ENCODE measurements around the gene ATP5MC2.
"Not testable (repeated sequence)": the region's sequence is repeated elsewhere in the genome, so short reads cannot be mapped to it uniquely, and the experiment has no call there.

The ATP5MC2 gene

DNA sequence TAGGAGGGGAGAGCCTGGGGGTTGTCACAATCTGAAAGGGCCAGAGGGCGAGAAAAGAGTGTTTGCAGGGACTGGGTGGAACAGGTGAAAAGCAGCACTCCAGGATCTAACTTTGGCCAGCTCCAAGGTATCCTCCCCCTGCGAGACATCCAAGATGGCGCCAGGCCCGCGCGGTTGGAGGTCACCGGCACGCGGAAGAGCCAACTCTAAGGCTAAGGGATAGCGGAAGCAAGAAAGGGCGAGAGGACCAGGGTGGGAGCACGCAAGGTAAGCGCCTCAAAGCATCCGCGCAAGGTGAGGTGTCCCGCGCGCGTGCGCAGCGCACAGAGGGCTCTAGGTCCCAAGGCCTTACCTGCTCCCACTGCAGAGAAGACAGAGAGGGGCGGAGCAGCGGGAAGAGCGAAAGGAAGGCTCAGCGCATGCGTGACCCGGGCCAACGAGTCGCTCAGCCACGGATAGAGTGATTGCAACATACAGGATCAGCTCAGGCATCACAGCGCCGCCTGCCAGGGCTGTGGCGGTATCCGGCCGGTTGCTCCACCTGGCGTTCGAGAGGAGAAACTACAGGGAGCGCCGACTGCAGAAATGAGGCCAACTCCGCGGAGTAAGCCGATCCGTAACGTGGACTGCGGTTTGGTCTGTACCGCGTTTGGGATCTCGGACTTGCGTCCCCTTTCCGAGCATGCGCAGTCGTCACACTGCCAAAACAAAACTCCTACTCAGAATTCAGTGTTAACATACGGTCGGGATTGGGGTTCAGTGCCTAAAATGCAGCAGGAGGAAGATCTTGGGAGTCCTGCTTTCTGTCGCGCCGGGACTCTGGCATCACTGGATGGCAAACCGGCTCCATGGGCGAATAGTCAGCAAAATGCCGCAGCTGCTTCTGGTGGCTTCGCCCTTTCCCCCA, at the start of gene ATP5MC2:
TSS of gene ATP5MC2 (minus strand) at position 383 of the 907 bp plus-strand sequence. CDS start 3,469 bp downstream, outside the sequence.
- peak; percentile 99 for DNase-seq (ENCODE audit: low read depth)
- TF ChIP-seq, protein P1, sequence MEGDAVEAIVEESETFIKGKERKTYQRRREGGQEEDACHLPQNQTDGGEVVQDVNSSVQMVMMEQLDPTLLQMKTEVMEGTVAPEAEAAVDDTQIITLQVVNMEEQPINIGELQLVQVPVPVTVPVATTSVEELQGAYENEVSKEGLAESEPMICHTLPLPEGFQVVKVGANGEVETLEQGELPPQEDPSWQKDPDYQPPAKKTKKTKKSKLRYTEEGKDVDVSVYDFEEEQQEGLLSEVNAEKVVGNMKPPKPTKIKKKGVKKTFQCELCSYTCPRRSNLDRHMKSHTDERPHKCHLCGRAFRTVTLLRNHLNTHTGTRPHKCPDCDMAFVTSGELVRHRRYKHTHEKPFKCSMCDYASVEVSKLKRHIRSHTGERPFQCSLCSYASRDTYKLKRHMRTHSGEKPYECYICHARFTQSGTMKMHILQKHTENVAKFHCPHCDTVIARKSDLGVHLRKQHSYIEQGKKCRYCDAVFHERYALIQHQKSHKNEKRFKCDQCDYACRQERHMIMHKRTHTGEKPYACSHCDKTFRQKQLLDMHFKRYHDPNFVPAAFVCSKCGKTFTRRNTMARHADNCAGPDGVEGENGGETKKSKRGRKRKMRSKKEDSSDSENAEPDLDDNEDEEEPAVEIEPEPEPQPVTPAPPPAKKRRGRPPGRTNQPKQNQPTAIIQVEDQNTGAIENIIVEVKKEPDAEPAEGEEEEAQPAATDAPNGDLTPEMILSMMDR (IDR thresholded peaks at IDR 0.05; ENCODE audit: low read length, missing control alignments), result peak; percentile 97
- peak within 1 kb of the TSS; percentile 91 for H3K4me3 ChIP-seq (replicated peaks; ENCODE audit: low read depth, low read length)

DNA sequence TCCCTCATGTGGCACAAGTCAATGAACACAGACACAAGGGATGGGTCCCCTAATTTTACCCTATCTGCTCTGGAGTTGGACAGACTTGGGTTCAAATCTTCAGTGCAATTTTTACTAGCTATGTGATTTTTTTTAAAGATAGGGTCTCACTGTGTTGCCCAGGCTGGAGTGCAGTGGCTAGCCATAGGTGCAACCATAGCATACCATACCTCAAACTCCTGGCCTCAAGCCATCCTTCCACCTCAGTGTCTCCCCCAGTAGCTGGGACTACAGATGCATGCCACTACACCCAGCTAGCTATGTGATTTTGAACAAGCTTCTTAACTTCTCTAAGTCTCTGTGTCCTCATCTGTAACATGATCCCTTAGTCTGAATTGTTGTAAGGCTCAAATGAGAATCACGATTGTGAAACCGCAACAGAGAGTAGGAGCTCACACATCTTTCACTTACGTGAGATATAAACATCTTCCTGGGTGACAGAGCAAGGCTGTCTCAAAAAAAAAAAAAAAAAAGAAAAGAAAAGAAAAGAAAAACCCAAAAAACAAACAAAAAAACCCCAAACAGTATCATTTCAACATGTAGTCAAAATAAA, 46.7 kb upstream of the ATP5MC2 start:
- TF ChIP-seq, protein P1 (IDR thresholded peaks at IDR 0.05; ENCODE audit: low read length, missing control alignments), result no peak
- no peak overlapping the region for H3K4me3 ChIP-seq (replicated peaks; ENCODE audit: low read depth, low read length)
- DNase-seq (ENCODE audit: low read depth), result no peak

DNA sequence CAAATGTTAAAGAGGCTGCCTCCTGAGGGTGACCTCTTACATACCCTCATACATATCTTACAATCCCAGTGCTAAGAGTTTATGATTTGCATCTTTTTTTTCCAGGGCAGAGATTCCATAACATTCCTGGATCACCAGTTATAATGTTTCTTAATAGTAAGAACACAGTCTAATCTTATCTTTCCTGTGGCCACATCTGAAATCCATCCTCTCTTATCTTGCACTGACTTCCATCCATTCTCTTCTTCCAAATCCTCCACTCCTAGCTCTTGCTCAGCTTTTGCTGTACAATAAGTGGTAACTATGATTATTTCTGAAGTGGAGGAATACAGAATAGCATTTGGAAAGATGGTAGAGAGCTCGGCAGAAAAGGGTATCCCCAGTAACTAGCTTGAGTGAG, 45.1 kb upstream of the ATP5MC2 start:
- TF ChIP-seq, protein P1 (IDR thresholded peaks at IDR 0.05; ENCODE audit: low read length, missing control alignments), result no peak
- no peak overlapping the region for H3K4me3 ChIP-seq (replicated peaks; ENCODE audit: low read depth, low read length)
- no peak for DNase-seq (ENCODE audit: low read depth)

DNA sequence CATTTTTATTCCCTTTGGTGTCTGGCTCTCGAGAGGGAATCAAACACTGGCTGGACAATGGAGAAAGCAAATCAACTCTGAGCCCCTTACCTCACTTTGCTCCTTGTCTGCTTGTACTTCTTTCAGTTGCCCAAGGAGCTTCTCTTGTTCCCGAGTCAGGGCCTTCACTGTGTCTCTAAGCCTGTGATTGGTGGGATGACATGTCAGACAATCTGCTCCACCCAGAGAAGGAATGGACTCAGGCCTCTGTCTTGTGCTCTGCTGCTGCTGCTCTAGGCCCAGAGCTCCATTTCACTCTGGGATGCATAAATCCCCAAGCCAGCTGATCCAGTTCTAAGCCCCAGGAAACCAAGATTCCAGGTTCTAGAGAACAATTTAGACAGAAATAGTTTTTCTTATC, 43.8 kb upstream of the ATP5MC2 start:
- H3K4me3 ChIP-seq (replicated peaks; ENCODE audit: low read depth, low read length), result no peak overlapping the region
- TF ChIP-seq, protein P1 (IDR thresholded peaks at IDR 0.05; ENCODE audit: low read length, missing control alignments), result no peak
- no peak for DNase-seq (ENCODE audit: low read depth)

DNA sequence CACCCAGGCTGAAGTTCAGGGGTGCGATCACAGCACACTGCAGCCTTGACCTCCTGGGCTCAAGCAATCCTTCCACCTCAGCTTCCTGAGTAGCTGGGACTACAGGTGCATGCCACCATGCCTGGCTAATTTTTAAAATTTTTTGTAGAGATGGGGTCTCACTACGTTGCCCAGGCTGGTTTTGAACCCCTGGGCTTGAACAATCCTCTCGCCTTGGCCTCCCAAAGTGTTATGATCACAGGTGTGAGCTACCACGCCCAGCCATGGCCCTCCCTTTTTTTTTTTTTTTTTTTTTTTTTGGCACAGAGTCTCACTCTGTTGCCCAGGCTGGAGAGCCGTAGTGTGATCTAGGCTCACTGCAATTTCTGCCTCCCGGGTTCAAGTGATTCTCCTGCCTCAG, 42.7 kb upstream of the ATP5MC2 start:
- DNase-seq (ENCODE audit: low read depth); H3K4me3 ChIP-seq (replicated peaks; ENCODE audit: low read depth, low read length): not testable (repeated sequence)

DNA sequence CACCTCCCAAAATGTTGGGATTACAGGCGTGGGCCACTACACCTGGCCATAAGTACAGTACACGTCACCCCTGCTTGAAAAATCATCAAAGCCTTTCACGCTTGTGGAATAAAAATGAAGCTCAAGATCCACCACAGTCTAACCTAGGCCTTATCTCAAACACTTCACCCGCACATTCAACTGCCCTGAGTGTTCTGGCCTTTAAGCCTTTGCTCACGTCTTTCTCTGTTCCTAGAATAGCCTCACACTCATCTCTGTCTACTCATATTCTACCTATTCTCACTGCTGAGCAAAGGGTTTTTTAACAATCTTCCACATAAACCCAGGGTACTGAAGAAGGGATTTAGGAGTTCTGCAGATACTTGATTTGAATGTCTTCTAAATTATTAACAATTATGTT, 41.4 kb upstream of the ATP5MC2 start:
- TF ChIP-seq, protein P1 (IDR thresholded peaks at IDR 0.05; ENCODE audit: low read length, missing control alignments), result no peak
- no peak for DNase-seq (ENCODE audit: low read depth)
- H3K4me3 ChIP-seq (replicated peaks; ENCODE audit: low read depth, low read length), result no peak overlapping the region

DNA sequence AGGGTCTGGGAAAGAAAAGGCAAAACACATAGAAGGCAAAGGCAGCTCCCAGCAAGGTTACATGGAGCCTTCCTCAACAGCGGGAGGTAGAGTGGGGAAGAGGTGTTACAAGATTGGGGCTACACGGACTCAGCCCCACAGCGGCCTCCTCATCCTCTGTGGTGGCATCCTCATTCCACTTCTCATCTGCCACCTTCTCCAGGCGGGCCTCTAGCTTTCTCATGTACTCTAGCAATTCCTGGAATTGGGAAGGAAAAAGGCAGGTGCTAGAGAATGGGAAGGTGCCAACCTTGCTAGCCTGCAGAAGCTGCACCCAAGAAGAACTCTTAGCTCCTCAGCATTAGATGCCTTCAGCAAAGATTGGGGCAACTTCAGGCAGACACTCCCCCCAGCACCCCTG, 38.1 kb upstream of the ATP5MC2 start:
- TF ChIP-seq, protein P1 (IDR thresholded peaks at IDR 0.05; ENCODE audit: low read length, missing control alignments), result no peak
- no peak overlapping the region for H3K4me3 ChIP-seq (replicated peaks; ENCODE audit: low read depth, low read length)
- no peak for DNase-seq (ENCODE audit: low read depth)
